ENCODE measurements around the gene EFNA5.
"Not testable (repeated sequence)": the region's sequence is repeated elsewhere in the genome, so short reads cannot be mapped to it uniquely, and the experiment has no call there.

EFNA5 gene

GRCh38 chr5:107352576-107352975 lies 318.2 kb downstream of the EFNA5 start:
- no peak for DNase-seq

- DNase-seq, result not testable (repeated sequence)
Observed at GRCh38 chr5:107346580-107346979, 324.2 kb downstream of the EFNA5 start.

- DNase-seq, result no peak
Observed at GRCh38 chr5:107342371-107342770, 328.4 kb downstream of the EFNA5 start.

DNA sequence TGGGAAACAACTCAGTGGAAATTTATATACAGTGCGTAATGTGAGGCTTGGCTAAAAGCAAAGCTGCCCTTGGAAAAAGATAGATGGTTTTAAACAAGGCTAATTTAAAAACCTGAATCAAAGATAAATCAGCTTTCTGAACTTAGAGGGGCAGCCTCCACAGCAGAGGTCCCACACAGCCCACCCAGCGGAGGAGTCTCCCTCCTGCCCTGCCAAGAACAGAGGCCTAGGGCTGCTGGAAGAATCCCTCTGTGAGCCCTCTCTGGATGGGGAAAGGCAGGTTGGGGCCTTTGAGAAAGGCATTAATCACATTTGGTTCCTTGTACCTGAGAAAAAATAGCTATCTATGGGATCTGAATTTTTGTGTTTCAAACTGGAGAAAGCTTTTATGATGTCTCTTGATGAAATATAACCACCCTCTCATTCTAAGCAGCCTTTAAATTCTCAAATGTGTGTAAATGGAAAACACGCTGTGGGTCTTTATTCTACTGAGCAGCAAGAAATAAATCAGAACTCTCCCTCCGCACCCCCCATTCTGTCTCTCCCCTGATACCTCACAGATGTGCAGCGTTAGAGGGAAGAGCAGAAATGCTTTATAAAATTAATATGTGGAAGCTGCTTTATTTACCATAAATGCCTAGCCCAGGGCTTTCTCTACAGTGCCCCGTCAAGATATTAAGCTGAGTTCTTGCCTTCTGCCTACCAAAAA lies 329.2 kb downstream of the EFNA5 start:
- DNase-seq, result no peak

DNA sequence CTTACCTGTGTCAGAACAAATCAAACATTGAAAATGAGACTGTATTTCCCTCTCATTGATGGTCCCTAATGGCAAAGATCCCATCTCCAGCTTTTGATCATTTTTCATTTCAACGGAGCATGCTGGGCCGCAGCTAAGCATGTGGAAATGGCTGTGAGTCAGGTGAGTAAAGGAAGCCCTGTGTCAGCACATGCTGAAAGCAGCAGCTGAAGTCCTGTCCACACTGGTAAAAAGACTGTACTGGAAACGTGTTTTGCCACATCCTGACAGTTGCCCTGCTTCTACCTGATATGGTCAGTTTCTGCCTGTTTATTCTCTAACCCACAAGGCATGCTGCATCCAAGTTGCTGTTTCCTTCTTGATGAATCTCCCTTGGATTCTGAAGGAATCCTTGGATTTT lies 330.1 kb downstream of the EFNA5 start:
- DNase-seq, result no peak

DNA sequence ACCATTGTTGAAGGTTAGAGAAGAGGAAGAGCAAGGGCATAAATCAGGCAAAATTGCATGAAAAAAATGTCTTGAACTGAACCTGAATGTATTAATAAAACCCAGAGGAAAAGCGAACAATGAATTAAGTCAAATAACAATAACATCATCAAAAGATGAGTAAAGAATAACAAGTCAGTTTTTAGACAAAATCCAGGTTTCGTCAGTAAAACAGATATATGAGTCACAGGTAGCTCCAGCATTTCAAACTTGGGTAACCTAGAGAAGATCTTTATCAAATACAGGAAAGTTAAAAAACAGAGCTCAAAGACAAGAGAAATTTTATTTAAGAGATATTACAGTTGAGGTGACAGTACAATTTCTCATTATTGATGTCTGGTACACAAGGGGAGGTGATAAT lies 332.4 kb downstream of the EFNA5 start:
- no peak for DNase-seq

DNA sequence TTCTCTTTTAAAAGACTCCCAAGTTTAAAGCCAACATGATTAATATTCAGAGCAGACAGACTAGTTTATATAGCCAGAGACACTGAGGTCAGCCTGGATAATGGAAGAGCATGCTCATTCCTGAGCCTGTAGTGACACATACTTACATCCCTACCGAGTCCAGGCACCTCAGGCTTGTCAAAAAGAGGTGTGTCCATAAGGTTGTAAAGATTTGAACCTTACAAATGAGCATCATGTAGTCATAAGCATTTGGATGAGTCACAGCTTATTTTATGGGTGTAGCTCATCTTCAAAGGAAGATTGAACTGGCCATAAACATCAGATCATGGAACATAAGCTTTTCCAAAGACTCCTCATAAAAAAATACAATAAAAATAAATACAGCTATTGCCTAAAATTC lies 333.5 kb downstream of the EFNA5 start:
- no peak for DNase-seq

GRCh38 chr5:107331882-107332281 lies 338.9 kb downstream of the EFNA5 start:
- DNase-seq, result no peak

DNA sequence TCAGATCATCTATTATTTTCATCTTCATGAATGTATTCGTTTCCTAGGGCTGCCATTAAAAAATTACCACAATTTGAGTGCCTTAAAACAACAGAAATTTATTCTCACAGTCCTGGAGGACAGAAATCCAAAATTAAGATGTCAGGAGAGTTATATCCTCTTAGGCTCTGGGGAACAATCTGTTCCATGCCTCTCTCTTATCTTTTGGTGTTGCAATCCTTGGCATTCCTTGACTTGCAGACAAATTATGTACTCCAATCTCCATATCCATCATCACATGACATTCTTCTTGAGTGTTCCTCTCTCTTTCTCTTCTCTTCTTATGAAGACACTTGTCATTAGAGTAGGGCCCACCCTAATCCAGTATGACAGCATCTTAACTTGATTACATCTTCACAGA lies 339.4 kb downstream of the EFNA5 start:
- no peak for DNase-seq

DNA sequence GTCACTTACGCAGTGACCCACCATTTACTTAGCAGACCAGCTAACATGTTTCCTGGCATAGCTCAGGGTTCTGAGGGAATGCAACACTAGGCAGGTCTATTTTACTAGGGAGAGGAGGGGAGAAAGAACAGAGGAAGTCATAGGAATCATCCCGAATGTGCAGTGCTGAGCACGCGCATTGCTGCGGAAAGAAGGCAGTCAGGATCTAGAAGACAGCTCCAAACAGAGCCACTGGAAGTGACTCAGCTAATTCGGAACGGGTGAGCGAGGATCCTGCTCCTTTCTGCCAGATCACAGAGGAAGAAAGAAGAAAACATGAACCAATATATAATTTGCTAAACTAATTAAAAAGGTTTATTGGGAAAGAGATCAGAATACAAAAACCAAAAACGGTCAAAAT lies 339.8 kb downstream of the EFNA5 start:
- no peak for DNase-seq

DNA sequence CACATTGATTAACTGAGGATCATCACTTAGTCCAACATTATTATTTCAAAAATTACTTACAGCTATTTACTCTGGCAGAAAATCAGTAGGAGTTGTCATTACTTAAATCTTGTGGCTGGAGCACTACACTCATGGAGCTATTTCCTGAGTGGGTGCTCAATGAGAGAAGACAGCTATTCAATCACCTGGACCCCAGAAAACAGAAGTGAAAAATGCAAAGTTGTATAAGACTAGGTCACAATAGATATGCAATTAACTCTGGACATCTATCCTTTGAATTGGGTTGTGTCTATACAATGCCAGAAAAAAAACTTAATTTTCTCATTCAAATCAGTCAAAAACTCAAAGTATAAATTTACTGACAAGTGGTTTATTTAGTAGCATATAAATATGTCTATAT lies 340.9 kb downstream of the EFNA5 start:
- no peak for DNase-seq

All from NCI-H2107 (cell line).